IPS-20b (cell line): Measurements from ENCODE around the gene PPP2R5E.

ENCODE experiments used
- H3K27ac ChIP-seq: one replicate; pipeline ENCODE4 v1.5.1; 2013; ENCODE audit warnings: low read length
- H3K27me3 ChIP-seq: 2 replicates; pipeline ENCODE4 v1.6.1; 2013; ENCODE audit warnings: mild to moderate bottlenecking, low read length, inconsistent platforms; ENCODE audit not compliant: insufficient read depth
- H3K36me3 ChIP-seq: 2 replicates; pipeline ENCODE4 v1.6.1; 2013; ENCODE audit warnings: low read depth, mild to moderate bottlenecking, inconsistent platforms, low read length, moderate library complexity; ENCODE audit not compliant: insufficient read depth
- H3K4me1 ChIP-seq: 2 replicates; pipeline ENCODE4 v1.6.1; 2013; ENCODE audit warnings: mild to moderate bottlenecking, control low read depth, inconsistent platforms, low read length, moderate library complexity; ENCODE audit not compliant: insufficient read depth
- H3K4me3 ChIP-seq: 2 replicates; pipeline ENCODE4 v1.5.1; 2013; ENCODE audit warnings: mild to moderate bottlenecking, low read length, inconsistent platforms
- H3K9ac ChIP-seq: 2 replicates; pipeline ENCODE4 v1.6.1; 2013; ENCODE audit warnings: low read depth, mild to moderate bottlenecking, inconsistent platforms, low read length, moderate library complexity
- H3K9me3 ChIP-seq: 2 replicates; pipeline ENCODE4 v1.6.1; 2013; ENCODE audit warnings: mild to moderate bottlenecking, low read depth, low read length, inconsistent platforms; ENCODE audit not compliant: insufficient read depth

The PPP2R5E gene

GRCh38 chr14:63361790-63362189 lies 181.4 kb downstream of the PPP2R5E start:
- H3K36me3 ChIP-seq, result no peaks in the 10 kb centered on the region
- no peaks in the 10 kb centered on the region for H3K27me3 ChIP-seq
- H3K9ac ChIP-seq, result no peak overlapping the region
- no peak overlapping the region for H3K4me3 ChIP-seq
- H3K4me1 ChIP-seq, result no peaks in the 10 kb centered on the region
- no peak overlapping the region for H3K27ac ChIP-seq
- H3K9me3 ChIP-seq, result no peaks in the 10 kb centered on the region

GRCh38 chr14:63357841-63358240 lies 185.3 kb downstream of the PPP2R5E start:
- Histone ChIP-seq H3K4me1 (no peaks in the 10 kb centered on the region), H3K9ac (no peak overlapping the region), H3K27me3 (no peaks in the 10 kb centered on the region), H3K9me3 (no peaks in the 10 kb centered on the region), H3K27ac (no peak overlapping the region), H3K4me3 (no peak overlapping the region), H3K36me3 (no peaks in the 10 kb centered on the region)

- Histone ChIP-seq H3K4me1 (no peaks in the 10 kb centered on the region), H3K27ac (no peak overlapping the region), H3K9me3 (no peaks in the 10 kb centered on the region), H3K9ac (no peak overlapping the region), H3K4me3 (no peak overlapping the region), H3K36me3 (no peaks in the 10 kb centered on the region), H3K27me3 (no peaks in the 10 kb centered on the region)
These were observed 197.4 kb downstream of the PPP2R5E start for GRCh38 chr14:63345826-63346225.

- no peak overlapping the region for H3K9ac ChIP-seq
- no peak overlapping the region for H3K4me3 ChIP-seq
These were observed 198.8 kb downstream of the PPP2R5E start for GRCh38 chr14:63344336-63344735.

GRCh38 chr14:63343878-63344277 lies 199.3 kb downstream of the PPP2R5E start:
- Histone ChIP-seq H3K27me3 (no peaks in the 10 kb centered on the region), H3K4me1 (no peaks in the 10 kb centered on the region), H3K36me3 (no peaks in the 10 kb centered on the region), H3K9ac (no peak overlapping the region), H3K4me3 (no peak overlapping the region), H3K9me3 (no peaks in the 10 kb centered on the region), H3K27ac (no peak overlapping the region)

More at GRCh38 chr14:63344336-63344735, 198.8 kb downstream of the PPP2R5E start:
- H3K27ac ChIP-seq, result no peak overlapping the region
- H3K9me3 ChIP-seq, result no peaks in the 10 kb centered on the region
- no peaks in the 10 kb centered on the region for H3K4me1 ChIP-seq
- no peaks in the 10 kb centered on the region for H3K27me3 ChIP-seq
- no peaks in the 10 kb centered on the region for H3K36me3 ChIP-seq

GRCh38 chr14:63342371-63342770 lies 200.8 kb downstream of the PPP2R5E start:
- H3K36me3 ChIP-seq, result no peaks in the 10 kb centered on the region
- H3K4me3 ChIP-seq, result no peak overlapping the region
- H3K27me3 ChIP-seq, result no peaks in the 10 kb centered on the region
- no peak overlapping the region for H3K27ac ChIP-seq
- H3K9ac ChIP-seq, result no peak overlapping the region
- no peaks in the 10 kb centered on the region for H3K9me3 ChIP-seq
- H3K4me1 ChIP-seq, result no peaks in the 10 kb centered on the region

GRCh38 chr14:63328787-63329737 lies 214.1 kb downstream of the PPP2R5E start:
- Histone ChIP-seq H3K36me3 (no peaks in the 10 kb centered on the region), H3K27me3 (no peaks in the 10 kb centered on the region), H3K4me1 (no peaks in the 10 kb centered on the region), H3K9ac (no peak overlapping the region), H3K4me3 (no peak overlapping the region), H3K9me3 (no peaks in the 10 kb centered on the region; the same call in 1 of the 2 replicates), H3K27ac (no peak overlapping the region)

- Histone ChIP-seq H3K27me3 (no peaks in the 10 kb centered on the region), H3K27ac (no peak overlapping the region), H3K9me3 (no peaks in the 10 kb centered on the region), H3K4me3 (no peak overlapping the region), H3K36me3 (no peaks in the 10 kb centered on the region), H3K4me1 (peaks cover 6% of the 10 kb centered on the region; the same call in 1 of the 2 replicates), H3K9ac (no peak overlapping the region)
These were observed 216.3 kb downstream of the PPP2R5E start for GRCh38 chr14:63326840-63327239.

GRCh38 chr14:63322897-63323573 lies 220.1 kb downstream of the PPP2R5E start:
- Histone ChIP-seq H3K27me3 (no peaks in the 10 kb centered on the region), H3K4me1 (peaks cover 6% of the 10 kb centered on the region; the same call in 1 of the 2 replicates), H3K9me3 (no peaks in the 10 kb centered on the region), H3K4me3 (no peak overlapping the region), H3K9ac (no peak overlapping the region), H3K36me3 (no peaks in the 10 kb centered on the region), H3K27ac (no peak overlapping the region)

GRCh38 chr14:63322472-63322871 lies 220.7 kb downstream of the PPP2R5E start:
- Histone ChIP-seq H3K36me3 (no peaks in the 10 kb centered on the region), H3K4me1 (peaks cover 6% of the 10 kb centered on the region; the same call in 1 of the 2 replicates), H3K4me3 (no peak overlapping the region), H3K9me3 (no peaks in the 10 kb centered on the region), H3K9ac (no peak overlapping the region), H3K27ac (no peak overlapping the region), H3K27me3 (no peaks in the 10 kb centered on the region)
